Natural killer cell (primary cell): ENCODE data around the gene ALK. TPM values are rescaled to one million over a fixed set of nuclear protein-coding genes. Genes with fewer than 3 reads are reported as not detected.

Experiments
- ATAC-seq, 3 donors: fragments of 150-1000 bp in 2 of 3; fragments of 200-7000 bp in 1 of 3; cut with Tn5 transposase; 1 replicate in 1 of 3; 2 replicates in 2 of 3; pipeline ENCODE4 v1.10.0; 2021; ENCODE audit warnings: mild to moderate bottlenecking in 2 of 3, moderate library complexity in 2 of 3
- DNase-seq, 2 donors: peaks; one replicate each; pipeline versions ENCODE4 v3.0.0 to v3.0.0-alpha.2; 2013 to 2021; ENCODE audit warnings: mixed read lengths in 1 of 2
- H3K27ac ChIP-seq: one replicate; pipeline ENCODE4 v1.5.1; 2013; ENCODE audit warnings: mild to moderate bottlenecking, low read length
- H3K27me3 ChIP-seq: one replicate; pipeline ENCODE4 v1.6.1; 2013; ENCODE audit warnings: low read length; ENCODE audit not compliant: control insufficient read depth, insufficient read depth
- H3K36me3 ChIP-seq: one replicate; pipeline ENCODE4 v1.6.1; 2013; ENCODE audit warnings: low read length; ENCODE audit not compliant: control insufficient read depth, insufficient read depth
- H3K4me1 ChIP-seq: one replicate; pipeline ENCODE4 v1.6.1; 2013; ENCODE audit warnings: low read length; ENCODE audit not compliant: control insufficient read depth, insufficient read depth
- H3K4me3 ChIP-seq: one replicate; pipeline ENCODE4 v1.5.1; 2013; ENCODE audit warnings: low read length
- H3K9me3 ChIP-seq: one replicate; pipeline ENCODE4 v1.6.1; 2013; ENCODE audit warnings: low read length; ENCODE audit not compliant: control insufficient read depth, insufficient read depth
- H3K27ac Mint-ChIP-seq, 2 donors: one replicate each; pipeline ENCODE4 v1.8.0; 2022; ENCODE audit warnings: mild to moderate bottlenecking in 2 of 2, mixed read lengths in 2 of 2, moderate library complexity in 1 of 2
- H3K27me3 Mint-ChIP-seq, 2 donors: one replicate each; pipeline ENCODE4 v1.8.0; 2022; ENCODE audit warnings: low read depth in 2 of 2, mixed read lengths in 2 of 2
- H3K36me3 Mint-ChIP-seq: one replicate; pipeline ENCODE4 v1.8.0; 2022; ENCODE audit warnings: mixed read lengths
- H3K4me1 Mint-ChIP-seq, 2 donors: one replicate each; pipeline ENCODE4 v1.8.0; 2022; ENCODE audit warnings: mixed read lengths in 2 of 2
- H3K4me3 Mint-ChIP-seq: one replicate; pipeline ENCODE4 v1.8.0; 2022; ENCODE audit warnings: mild to moderate bottlenecking, moderate library complexity, mixed read lengths
- H3K9me3 Mint-ChIP-seq, 2 donors: one replicate each; pipeline ENCODE4 v1.8.0; 2022; ENCODE audit warnings: mixed read lengths in 2 of 2
- WGBS: methylation state at CpG from one replicate; pipeline ENCODE4 v1.1.7; 2013; ENCODE audit warnings: missing lambda C conversion rate; ENCODE audit not compliant: insufficient coverage; 5-methylcytosine and 5-hydroxymethylcytosine counted together
- intact Hi-C: fragments of 100-400 bp; cut with micrococcal nuclease; formaldehyde crosslinking; loops from one replicate; pipeline ENCODE4 v1.14.2; 2022
- total RNA-seq, 4 donors: library from RNA; stranded (reverse); fragments of 120-200 nt in 1 of 4; gene quantifications; one replicate each; pipeline versions ENCODE4 v1.2.3 to v1.2.4, GENCODE V29; 2013 to 2022
- TF ChIP-seq, protein P1 (sequence below): fragments of 200-600 bp; IDR thresholded peaks from one replicate; pipeline ENCODE4 v1.8.0; 2022; ENCODE audit warnings: antibody characterized with exemption

ALK gene
- total RNA-seq, 3 donors from 2014 or later (not counting 1 experiment from before 2014, with no cell fraction given), result not detected

DNA sequence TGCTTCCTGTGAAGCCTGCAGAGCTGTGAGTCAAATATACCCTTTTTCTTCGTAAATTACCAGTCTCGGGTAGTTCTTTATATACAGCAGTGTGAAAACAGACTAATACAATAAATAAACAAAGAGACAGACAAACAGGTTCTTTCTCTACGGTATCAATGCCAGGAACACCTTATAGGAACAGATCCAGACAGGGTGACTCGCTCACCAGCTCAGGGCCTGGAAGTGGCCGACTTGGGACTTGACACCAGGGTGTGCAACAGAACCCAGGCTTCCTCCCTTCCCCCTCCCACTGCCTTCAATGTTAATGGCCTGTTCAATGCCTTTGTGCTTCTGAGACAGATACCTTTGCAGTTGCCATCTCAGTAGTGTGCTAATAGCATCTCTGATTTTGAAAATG, 309.5 kb downstream of the ALK start:
- H3K4me3 ChIP-seq, result no peak overlapping the region
- intact Hi-C loops, result no loop called here
- H3K4me1 ChIP-seq, result no peaks in the 10 kb centered on the region
- TF ChIP-seq, protein P1, sequence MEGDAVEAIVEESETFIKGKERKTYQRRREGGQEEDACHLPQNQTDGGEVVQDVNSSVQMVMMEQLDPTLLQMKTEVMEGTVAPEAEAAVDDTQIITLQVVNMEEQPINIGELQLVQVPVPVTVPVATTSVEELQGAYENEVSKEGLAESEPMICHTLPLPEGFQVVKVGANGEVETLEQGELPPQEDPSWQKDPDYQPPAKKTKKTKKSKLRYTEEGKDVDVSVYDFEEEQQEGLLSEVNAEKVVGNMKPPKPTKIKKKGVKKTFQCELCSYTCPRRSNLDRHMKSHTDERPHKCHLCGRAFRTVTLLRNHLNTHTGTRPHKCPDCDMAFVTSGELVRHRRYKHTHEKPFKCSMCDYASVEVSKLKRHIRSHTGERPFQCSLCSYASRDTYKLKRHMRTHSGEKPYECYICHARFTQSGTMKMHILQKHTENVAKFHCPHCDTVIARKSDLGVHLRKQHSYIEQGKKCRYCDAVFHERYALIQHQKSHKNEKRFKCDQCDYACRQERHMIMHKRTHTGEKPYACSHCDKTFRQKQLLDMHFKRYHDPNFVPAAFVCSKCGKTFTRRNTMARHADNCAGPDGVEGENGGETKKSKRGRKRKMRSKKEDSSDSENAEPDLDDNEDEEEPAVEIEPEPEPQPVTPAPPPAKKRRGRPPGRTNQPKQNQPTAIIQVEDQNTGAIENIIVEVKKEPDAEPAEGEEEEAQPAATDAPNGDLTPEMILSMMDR, result no peak
- H3K4me1 Mint-ChIP-seq, result peaks cover 0 to 4% of the 10 kb centered on the region in 2 donors
- no peaks in the 10 kb centered on the region for H3K9me3 Mint-ChIP-seq
- no peak for DNase-seq
- H3K36me3 ChIP-seq, result no peaks in the 10 kb centered on the region
- no peaks in the 10 kb centered on the region for H3K36me3 Mint-ChIP-seq
- 89% methylated on average over 5 of the region's 5 CpGs for WGBS
- no peak overlapping the region for H3K4me3 Mint-ChIP-seq
- H3K27me3 ChIP-seq, result no peaks in the 10 kb centered on the region
- H3K27me3 Mint-ChIP-seq, result peaks cover 16 to 41% of the 10 kb centered on the region in 2 donors
- H3K9me3 ChIP-seq, result no peaks in the 10 kb centered on the region
- no peak for ATAC-seq
- no peak overlapping the region for H3K27ac Mint-ChIP-seq
- H3K27ac ChIP-seq, result no peak overlapping the region

DNA sequence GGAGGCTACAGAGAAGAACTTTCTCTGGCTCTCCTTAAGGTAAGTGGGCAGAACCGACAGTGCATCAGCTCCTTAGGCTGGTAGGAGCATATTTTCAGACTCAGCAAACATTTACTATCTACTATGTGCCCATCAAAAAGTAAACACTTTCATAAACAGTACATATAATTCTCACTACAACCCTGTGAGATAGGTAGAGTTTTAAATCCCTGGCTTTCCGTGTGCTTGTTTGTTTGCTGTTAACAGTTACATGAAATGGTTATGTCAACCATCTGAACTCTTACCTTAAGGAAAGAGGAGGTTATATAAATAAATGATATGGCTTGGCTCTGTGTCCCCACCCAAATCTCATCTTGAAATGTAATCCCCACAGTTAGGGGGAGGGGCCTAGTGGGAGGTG, 310.1 kb downstream of the ALK start:
- no peaks in the 10 kb centered on the region for H3K9me3 Mint-ChIP-seq
- Histone ChIP-seq H3K4me1 (no peaks in the 10 kb centered on the region), H3K9me3 (no peaks in the 10 kb centered on the region), H3K27ac (no peak overlapping the region), H3K36me3 (no peaks in the 10 kb centered on the region), H3K4me3 (no peak overlapping the region), H3K27me3 (no peaks in the 10 kb centered on the region)
- DNase-seq (no peak), ATAC-seq (no peak)
- intact Hi-C loops, result no loop called here
- H3K4me3 Mint-ChIP-seq, result no peak overlapping the region
- peaks cover 0 to 4% of the 10 kb centered on the region in 2 donors for H3K4me1 Mint-ChIP-seq
- H3K27me3 Mint-ChIP-seq, result peaks cover 15 to 41% of the 10 kb centered on the region in 2 donors
- TF ChIP-seq, protein P1, result no peak
- H3K36me3 Mint-ChIP-seq, result no peaks in the 10 kb centered on the region
- no peak overlapping the region for H3K27ac Mint-ChIP-seq
- no CpG with 5 or more reads among the region's 2 CpGs for WGBS

DNA sequence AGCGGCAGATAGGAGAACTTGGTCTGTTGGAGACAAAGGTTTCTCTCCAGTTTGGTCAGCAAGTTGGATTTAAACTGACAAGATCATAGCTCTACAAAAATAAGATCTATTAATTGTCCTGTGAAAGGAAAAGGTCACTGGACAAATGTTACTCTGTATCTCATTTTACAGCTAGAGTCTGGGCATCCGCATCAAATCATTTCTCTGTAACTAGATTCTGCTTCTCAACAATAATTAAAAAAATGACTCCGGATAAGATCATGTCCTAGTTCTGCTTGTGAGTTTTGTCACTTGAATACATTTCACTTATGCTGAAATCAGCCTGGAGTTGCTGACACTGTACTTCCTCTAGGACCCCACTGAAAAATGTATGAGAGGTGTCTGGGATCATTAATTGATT, 310.8 kb downstream of the ALK start:
- Histone ChIP-seq H3K9me3 (no peaks in the 10 kb centered on the region), H3K4me1 (no peaks in the 10 kb centered on the region), H3K27me3 (no peaks in the 10 kb centered on the region), H3K4me3 (no peak overlapping the region), H3K27ac (no peak overlapping the region), H3K36me3 (no peaks in the 10 kb centered on the region)
- no peak for ATAC-seq
- no peaks in the 10 kb centered on the region for H3K9me3 Mint-ChIP-seq
- H3K27me3 Mint-ChIP-seq, result peaks cover 15 to 34% of the 10 kb centered on the region in 2 donors
- DNase-seq, result no peak
- 100% methylated on average over 3 of the region's 3 CpGs for WGBS
- H3K27ac Mint-ChIP-seq, result no peak overlapping the region
- H3K36me3 Mint-ChIP-seq, result no peaks in the 10 kb centered on the region
- intact Hi-C loops, result no loop called here
- no peak overlapping the region for H3K4me3 Mint-ChIP-seq
- H3K4me1 Mint-ChIP-seq, result peaks cover 0 to 4% of the 10 kb centered on the region in 2 donors
- TF ChIP-seq, protein P1, result no peak

DNA sequence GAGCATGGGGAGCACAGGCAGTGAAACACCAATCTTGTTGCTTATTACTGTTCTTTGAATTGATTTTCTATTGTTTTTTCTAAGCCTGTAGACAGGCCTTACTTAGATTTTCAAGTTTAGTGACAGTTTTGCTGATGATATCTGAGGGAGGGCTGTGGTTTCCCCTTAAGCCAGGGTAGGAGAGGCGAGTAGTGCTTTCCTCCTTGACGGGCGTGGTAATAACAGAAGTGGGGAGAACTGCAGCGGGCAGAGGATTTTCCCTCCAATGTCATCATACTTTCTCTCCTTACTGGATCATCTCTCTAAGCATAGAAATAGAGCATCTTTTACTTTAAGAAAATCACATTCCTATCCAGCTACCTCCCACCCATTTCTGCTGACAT, 314.4 kb downstream of the ALK start:
- Histone ChIP-seq H3K4me1 (no peaks in the 10 kb centered on the region), H3K36me3 (no peaks in the 10 kb centered on the region), H3K27me3 (no peaks in the 10 kb centered on the region), H3K4me3 (no peak overlapping the region), H3K27ac (no peak overlapping the region), H3K9me3 (no peaks in the 10 kb centered on the region)
- H3K4me3 Mint-ChIP-seq, result no peak overlapping the region
- peaks cover 7 to 9% of the 10 kb centered on the region in 2 donors for H3K27me3 Mint-ChIP-seq
- no peak overlapping the region for H3K27ac Mint-ChIP-seq
- ATAC-seq (no peak), DNase-seq (no peak)
- WGBS, result 13% methylated on average over 4 of the region's 4 CpGs
- TF ChIP-seq, protein P1, result no peak
- H3K4me1 Mint-ChIP-seq, result peaks cover 0 to 4% of the 10 kb centered on the region in 2 donors
- no peaks in the 10 kb centered on the region for H3K36me3 Mint-ChIP-seq
- intact Hi-C loops, result no loop called here
- no peaks in the 10 kb centered on the region for H3K9me3 Mint-ChIP-seq
